ENCODE measurements around the gene C4orf50.
"Not testable (repeated sequence)": the region's sequence is repeated elsewhere in the genome, so short reads cannot be mapped to it uniquely, and the experiment has no call there.

The C4orf50 gene

DNA sequence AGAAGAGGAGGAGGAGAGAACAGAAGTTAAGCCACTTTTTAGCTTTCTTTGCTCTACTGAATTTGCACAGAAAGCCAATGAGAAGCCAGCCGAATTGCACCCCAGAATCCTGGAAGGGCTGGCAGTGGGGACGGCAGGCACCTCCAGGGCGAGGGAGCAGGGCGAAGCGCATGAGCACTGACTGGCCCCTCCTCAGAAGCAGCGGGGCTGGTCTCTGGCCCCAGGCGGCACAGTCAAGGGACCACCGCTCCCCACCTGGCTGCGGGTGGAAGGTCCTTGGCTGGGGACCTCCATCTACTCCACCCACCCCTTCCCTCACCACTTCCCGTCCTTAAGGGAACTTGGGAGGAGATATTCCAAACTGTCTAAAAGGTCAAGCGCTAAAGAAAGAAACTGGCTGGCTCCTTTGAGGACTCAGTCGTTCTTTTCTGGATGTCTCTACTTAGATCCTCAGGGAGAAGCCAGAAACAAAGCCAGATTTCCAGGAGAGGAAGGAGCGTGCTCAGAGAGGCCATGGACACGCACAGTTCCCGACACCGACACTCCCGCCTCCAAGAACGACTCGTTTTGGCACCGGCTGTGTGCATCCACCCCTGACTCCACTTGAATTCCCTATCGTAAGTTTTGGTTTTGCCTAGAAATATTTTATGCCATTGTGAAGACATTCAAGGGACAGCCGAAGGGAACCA, 65.8 kb downstream of the C4orf50 start:
- DNase-seq (ENCODE audit: low spot score), result no peak
- TF ChIP-seq, protein P1, sequence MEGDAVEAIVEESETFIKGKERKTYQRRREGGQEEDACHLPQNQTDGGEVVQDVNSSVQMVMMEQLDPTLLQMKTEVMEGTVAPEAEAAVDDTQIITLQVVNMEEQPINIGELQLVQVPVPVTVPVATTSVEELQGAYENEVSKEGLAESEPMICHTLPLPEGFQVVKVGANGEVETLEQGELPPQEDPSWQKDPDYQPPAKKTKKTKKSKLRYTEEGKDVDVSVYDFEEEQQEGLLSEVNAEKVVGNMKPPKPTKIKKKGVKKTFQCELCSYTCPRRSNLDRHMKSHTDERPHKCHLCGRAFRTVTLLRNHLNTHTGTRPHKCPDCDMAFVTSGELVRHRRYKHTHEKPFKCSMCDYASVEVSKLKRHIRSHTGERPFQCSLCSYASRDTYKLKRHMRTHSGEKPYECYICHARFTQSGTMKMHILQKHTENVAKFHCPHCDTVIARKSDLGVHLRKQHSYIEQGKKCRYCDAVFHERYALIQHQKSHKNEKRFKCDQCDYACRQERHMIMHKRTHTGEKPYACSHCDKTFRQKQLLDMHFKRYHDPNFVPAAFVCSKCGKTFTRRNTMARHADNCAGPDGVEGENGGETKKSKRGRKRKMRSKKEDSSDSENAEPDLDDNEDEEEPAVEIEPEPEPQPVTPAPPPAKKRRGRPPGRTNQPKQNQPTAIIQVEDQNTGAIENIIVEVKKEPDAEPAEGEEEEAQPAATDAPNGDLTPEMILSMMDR (IDR thresholded peaks at IDR 0.05; ENCODE audit: extremely low read depth, insufficient read depth, missing control alignments), result no peak
- in situ Hi-C loops (cut with MboI; ENCODE audit: low pct_unique_long_range_greater_than_20kb, low sequenced_read_pairs, unreplicated experiment), result no loop called here

DNA sequence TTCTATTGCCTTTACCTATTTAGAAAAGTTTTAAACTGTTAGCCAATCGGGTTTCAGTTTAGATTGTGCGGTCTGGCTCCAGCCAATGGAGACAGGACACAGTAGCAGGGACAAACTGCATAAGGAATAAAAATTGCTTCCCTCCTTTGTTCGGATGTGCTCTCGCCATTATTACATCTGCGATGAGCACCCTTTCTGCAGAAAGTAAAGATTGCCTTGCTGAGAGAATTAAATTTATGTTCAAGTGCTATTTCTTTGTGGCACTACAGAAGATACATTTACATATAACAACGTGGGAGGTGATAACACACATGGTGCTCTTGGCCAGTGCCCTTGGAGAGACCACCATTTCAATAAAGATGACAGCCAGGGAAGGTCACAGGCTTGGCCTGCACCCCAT, 71.6 kb downstream of the C4orf50 start:
- in situ Hi-C loops (cut with MboI; ENCODE audit: low pct_unique_long_range_greater_than_20kb, low sequenced_read_pairs, unreplicated experiment); DNase-seq (ENCODE audit: low spot score): not testable (repeated sequence)

DNA sequence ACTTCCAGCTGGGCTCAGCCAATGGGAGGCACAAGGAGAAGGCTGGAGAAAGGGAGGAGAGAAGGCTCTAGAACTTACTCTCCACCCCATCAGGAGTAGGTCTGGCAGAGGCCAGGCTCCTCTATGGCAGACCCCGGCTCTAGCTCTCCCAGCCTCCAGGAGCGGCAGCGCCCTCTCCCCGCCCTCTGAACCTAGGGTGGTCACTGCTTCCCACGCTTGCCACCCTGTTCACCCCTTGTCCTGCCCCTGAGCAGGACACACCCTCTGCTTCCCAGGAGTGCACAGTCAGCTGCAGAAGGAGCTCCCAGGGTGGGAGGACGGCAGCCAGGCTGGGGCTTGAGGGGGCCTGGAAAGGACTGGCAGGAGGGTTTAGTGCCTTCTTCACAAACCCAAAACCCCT, 72.3 kb downstream of the C4orf50 start:
- in situ Hi-C loops (cut with MboI; ENCODE audit: low pct_unique_long_range_greater_than_20kb, low sequenced_read_pairs, unreplicated experiment), result no loop called here
- TF ChIP-seq, protein P1 (IDR thresholded peaks at IDR 0.05; ENCODE audit: extremely low read depth, insufficient read depth, missing control alignments), result no peak
- DNase-seq (ENCODE audit: low spot score), result no peak

- TF ChIP-seq, protein P1 (IDR thresholded peaks at IDR 0.05; ENCODE audit: extremely low read depth, insufficient read depth, missing control alignments), result no peak
- no peak for DNase-seq (ENCODE audit: low spot score)
- in situ Hi-C loops (cut with MboI; ENCODE audit: low pct_unique_long_range_greater_than_20kb, low sequenced_read_pairs, unreplicated experiment), result no loop called here
These were observed 73.1 kb downstream of the C4orf50 start for GRCh38 chr4:5945171-5945570.

GRCh38 chr4:5943561-5943960, 74.7 kb downstream of the C4orf50 start:
- TF ChIP-seq, protein P1 (IDR thresholded peaks at IDR 0.05; ENCODE audit: extremely low read depth, insufficient read depth, missing control alignments), result no peak
- no peak for DNase-seq (ENCODE audit: low spot score)
- in situ Hi-C loops (cut with MboI; ENCODE audit: low pct_unique_long_range_greater_than_20kb, low sequenced_read_pairs, unreplicated experiment), result no loop called here

DNA sequence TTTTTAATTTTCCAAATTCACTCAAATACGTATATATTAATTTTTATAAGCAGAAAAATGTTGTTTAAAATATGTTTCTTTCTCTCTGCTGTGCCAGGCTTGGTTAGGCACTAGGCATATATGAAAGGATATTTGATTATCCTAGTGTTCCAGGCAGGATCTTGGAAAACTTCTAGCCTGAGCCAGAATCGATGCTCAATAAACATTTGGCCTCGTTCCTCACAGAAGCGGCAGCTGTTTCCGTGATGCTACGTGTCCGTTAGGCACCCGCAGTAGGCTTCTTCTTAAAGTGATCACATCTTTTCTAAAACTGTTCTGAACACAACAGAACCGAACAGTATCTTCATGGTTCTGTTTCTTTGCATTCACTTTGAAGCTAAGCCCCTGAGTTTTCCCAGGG, 75.3 kb downstream of the C4orf50 start:
- DNase-seq (ENCODE audit: low spot score), result no peak
- in situ Hi-C loops (cut with MboI; ENCODE audit: low pct_unique_long_range_greater_than_20kb, low sequenced_read_pairs, unreplicated experiment), result no loop called here

DNA sequence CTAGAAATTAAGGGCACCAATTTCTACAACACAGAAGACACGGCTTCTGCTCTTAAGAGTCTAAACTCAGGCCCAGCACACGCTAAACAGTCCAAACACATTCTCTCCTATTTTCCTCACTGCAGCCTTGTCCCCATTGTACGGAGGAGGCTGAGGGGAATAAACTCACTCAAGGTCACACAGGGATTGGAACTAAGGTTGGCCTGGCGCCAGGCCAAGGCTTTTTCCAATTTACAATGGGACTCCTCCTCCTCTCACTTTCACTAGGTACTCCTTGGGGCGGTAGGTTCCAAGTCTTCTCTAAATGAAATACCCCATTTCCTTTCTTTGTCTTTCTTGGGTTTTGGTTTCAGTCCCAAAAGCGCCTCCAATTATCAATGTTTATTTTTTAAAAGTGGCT, 76.6 kb downstream of the C4orf50 start:
- no peak for DNase-seq (ENCODE audit: low spot score)
- in situ Hi-C loops (cut with MboI; ENCODE audit: low pct_unique_long_range_greater_than_20kb, low sequenced_read_pairs, unreplicated experiment), result no loop called here
- TF ChIP-seq, protein P1 (IDR thresholded peaks at IDR 0.05; ENCODE audit: extremely low read depth, insufficient read depth, missing control alignments), result no peak

More for the DNA sequence above, 75.3 kb downstream of the C4orf50 start:
- TF ChIP-seq, protein P1 (IDR thresholded peaks at IDR 0.05; ENCODE audit: extremely low read depth, insufficient read depth, missing control alignments), result no peak
